UCSD-AML1 (cell line): ENCODE data around the gene HAGHL.

ENCODE experiments used
- DNase-seq: peaks from one replicate; lab custom pipeline; 2025; ENCODE audit not compliant: unreplicated experiment; lab: John Stamatoyannopoulos, UW

The HAGHL gene

DNA sequence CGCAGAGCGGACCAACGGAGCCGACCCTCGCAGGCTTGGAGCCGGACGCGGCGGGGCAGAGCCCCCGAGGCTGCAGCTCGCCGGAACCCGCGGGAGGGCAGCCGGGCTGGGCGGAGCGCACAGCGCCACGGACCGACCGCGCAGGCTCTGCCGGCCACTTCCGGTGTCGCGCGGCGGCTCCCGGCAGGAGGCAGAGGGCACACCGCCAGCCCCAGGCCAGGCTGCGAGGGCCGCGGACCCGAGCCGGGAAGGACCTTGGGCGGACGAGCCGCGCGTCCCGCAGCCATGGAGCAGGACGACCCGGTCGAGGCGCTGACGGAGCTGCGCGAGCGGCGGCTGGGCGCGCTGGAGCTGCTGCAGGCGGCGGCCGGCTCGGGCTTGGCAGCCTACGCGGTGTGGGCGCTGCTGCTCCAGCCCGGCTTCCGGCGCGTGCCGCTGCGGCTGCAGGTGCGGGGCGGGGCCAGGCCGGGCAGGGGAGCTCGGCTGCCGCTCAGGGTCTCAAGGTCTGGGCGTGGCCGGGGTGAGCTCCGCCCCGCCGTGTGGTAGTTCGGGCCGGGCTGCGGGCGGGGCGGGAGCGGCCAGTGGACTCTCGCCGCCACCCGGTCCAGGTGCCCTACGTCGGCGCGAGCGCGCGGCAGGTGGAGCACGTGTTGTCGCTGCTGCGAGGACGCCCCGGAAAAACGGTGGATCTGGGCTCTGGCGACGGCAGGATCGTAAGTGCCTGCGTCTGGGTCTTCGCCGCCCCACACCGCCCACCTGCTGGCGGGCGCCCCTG, 5.7 kb upstream of the HAGHL start, which contains the start of gene ANTKMT:
Gene ANTKMT (plus strand): TSS at position 157 of the 775 bp plus-strand sequence. CDS start 129 bp downstream, at position 286.
- peak; percentile 85 for DNase-seq

DNA sequence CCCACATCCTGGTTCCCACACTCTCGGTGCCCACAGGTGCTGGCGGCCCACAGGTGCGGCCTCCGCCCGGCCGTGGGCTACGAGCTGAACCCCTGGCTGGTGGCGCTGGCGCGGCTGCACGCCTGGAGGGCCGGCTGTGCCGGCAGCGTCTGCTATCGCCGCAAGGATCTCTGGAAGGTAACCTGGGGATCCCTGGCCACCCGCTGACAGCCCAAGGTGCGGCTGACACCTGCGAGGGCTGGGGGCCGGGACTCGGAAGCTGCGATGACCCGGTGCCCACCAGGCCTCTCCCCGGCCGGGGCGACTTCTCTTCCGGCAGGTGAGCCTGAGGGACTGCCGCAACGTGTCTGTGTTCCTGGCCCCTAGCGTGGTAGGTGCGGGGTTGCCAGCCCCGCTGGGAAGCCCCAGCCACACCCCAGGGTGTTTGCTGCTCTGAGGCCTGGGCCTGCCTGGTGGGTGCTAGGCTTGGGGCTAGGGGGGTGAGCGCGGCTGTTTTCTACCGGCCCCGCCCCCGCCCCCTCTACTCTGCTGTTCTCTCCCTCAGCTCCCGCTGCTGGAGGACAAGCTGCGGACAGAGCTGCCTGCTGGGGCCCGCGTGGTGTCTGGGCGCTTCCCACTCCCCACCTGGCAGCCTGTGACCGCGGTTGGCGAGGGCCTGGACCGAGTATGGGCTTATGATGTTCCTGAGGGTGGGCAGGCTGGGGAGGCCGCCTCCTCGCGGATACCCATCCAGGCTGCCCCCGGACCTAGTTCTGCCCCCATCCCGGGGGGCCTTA, 5.0 kb upstream of the HAGHL start:
- no peak for DNase-seq

GRCh38 chr16:722835-723633, 3.9 kb upstream of the HAGHL start:
- no peak for DNase-seq

- no peak for DNase-seq
These were observed 3.2 kb upstream of the HAGHL start for GRCh38 chr16:723695-724094.

DNA sequence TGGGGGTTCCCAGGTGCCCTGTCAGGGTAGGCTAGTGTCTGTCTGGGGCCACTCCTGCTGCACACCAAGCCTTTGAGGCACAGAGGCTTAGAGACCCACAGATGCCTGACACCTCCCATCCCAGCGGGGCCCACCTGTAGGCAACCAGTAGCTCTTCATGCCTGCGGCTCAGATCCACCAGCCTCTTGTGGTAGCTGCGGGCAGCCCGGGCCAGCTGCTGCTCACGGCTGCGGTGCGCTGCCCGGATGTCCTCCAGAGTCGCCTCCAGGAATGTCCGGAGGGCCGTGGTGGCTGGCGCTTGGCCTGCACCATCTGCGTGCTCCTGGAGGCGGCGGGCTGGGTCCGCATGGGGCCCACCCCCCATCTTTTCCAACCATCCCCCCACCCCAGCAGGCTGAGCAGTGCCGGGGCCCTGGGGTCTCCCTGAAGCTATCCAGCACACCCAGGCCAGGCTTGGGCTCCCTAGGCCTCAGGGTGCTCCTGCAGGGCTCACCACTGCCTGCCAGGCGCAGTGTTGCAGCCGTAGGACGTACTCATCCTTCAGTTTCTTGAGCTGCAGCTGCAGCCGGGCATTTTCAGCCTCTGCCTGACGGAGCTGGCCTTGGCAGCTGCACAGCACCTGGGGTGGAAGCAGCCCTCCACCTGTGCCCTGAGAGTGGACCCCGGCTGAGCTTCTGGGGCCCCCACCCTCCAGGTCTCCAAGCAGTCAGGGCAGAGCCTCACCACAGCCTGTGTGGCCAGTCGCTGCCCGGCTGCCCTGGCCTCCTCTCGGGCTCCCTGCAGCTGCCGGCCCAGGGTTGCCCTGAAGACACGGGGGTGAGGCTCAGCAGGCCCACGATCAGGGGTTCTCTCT, 2.5 kb upstream of the HAGHL start:
- no peak for DNase-seq

DNA sequence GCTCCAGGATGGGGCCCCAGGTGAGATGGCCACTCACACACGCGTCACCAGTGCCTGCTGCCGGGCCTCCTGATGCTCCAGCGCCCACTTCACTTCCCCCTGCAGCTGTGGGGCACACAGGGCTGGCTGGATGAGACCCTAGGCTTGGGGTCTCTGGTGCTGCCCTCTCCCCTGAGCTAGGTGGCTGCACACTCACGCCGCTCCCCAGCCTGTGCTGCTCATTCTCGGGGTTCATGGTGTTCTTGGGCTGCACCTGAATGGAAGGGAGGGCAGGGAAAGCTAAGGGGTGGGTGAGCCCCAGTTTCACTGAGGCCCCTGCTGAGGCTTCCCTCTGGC, 1.9 kb upstream of the HAGHL start:
- DNase-seq, result no peak

DNA sequence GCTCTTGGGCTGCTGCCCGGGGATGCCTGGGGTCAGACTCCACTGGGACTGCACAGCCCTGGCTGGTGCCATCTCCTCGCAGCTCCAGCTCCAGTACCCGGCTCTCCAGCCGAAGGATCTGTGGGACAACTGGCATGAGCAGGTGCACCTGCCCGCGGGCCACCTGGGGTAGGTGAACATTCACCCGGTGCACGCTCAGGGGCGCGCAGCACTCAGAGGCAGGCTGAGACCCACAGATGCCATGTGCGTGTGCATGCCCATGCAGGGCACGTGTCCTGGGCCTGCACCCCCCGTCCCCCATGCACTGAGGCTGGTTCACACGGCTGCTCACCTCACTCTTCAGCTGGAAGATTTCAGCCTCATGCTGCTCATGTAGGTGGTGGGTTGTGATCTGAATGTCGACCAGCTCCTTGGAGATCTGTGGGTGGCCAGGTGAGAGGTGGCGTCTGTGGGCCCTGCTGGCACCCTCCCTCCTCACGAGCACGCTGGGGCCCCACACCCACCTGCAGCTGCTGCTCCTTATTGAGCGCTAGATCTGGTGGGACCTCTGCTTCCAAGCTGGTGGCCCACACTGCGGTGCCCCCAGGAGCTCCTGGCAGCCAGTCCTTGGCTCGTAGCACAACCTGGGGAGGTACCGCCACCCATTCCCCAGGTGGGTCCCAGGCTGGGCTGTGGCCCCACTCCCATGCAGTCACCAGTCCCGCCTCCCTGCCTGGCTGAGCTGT, 1.3 kb upstream of the HAGHL start:
- DNase-seq, result no peak

- DNase-seq, result no peak
These were observed 793 bp upstream of the HAGHL start for GRCh38 chr16:726188-726437.

- no peak for DNase-seq
These were observed 528 bp downstream of the HAGHL start for GRCh38 chr16:727291-727977.

- DNase-seq, result peak; percentile 53
These were observed 1.4 kb downstream of the HAGHL start for GRCh38 chr16:728131-728889.

DNA sequence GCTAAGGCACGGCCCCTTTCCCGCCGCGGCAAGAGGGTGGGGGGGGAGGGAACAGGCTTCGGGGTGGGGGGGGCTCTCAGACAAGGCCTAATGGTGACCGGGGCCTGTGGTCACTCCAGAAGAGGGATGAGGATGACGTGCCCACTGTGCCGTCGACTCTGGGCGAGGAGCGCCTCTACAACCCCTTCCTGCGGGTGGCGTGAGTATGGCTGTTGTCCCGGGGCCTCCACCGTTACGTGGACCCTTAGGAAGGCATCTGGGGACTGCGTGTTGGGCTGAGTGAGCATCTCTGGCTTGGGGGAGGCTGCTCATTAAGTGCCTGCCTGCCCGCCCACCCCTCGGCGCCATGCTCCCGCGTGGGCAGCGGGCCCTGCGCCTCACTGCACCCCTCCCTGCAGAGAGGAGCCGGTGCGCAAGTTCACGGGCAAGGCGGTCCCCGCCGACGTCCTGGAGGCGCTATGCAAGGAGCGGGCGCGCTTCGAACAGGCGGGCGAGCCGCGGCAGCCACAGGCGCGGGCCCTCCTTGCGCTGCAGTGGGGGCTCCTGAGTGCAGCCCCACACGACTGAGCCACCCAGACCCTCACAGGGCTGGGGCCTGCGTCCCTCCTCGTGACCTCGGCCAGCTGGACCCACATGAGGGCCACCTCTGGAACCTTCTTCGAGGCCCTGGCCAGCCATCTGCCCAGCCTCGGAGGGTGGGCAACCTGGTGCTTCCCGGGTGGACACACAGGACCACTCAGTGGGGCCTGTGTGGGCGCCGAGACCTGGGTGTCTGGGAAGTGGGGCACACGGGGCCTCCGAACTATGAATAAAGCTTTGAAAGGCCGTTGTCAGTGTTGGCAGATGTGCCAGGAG, 2.2 kb downstream of the HAGHL start:
- DNase-seq, result no peak

GRCh38 chr16:729768-730665, 3.1 kb downstream of the HAGHL start:
- no peak for DNase-seq

DNA sequence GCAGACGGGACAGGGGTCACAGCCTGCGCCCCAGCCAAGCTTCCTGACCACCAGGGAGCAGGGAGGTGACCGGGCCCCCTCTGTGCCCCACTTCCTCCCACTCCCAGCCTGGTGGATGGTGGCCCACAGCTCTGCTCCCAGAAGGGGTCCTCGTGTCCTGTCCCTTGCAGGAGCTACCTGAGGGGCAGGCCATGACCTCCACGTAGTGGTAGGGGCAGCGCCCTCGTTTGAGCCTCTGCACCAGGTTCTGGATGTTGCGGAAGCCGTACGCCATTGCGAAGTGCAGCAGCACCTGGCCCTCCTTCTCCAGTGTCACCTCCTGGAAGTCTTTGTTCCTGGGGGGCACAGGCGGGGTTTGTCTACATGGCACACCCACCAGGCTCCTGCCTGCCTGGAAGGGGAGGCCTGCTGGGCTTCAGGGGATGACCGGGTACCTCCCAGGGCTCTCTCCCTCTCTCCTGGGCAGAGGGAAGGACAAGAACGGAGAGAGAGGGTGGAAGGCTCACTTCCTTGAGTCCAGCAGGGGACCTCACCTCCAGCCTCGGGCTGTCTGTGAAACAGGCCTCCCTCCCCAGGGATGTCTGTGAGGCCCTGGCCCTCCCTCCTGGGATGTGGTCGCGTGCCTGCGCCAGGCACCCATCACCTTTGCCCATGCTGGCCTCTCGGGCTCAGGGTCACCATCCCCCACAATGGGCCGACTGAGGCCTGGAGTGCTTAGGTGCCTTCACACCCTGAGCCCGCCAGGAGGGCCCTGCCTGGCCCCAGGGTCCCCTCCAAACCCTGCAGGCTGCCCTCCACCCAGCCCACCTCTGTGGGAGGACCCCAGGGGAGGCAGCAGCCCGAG, 4.0 kb downstream of the HAGHL start:
- no peak for DNase-seq

DNA sequence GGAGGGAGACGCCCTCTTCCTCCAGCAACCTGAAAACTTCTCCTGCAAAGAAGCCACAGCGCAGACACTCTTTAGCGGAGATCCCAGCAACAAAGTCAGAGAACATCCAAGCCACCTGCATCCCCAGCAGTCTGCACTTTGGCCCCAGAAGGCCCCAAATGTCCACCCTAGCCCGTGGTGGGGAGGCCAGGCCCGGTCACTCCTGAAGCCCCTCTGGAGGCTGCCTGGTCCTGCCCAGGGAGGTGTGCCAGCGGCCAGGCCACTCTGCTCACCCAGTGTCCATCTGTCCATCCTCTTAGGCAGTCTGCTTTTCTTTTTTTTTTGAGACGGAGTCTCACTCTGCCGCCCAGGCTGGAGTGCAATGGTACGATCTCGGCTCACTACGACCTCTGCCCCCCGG, 5.4 kb downstream of the HAGHL start:
- no peak for DNase-seq

- no peak for DNase-seq
These were observed 6.0 kb downstream of the HAGHL start for GRCh38 chr16:732936-733335.
